OCI-LY3 (cell line): ENCODE data around the gene NHLRC4.

Source experiments
- H2AFZ ChIP-seq: fragments of 200-600, 300-600 bp; shearing (Covaris generic); 2 replicates; pipeline ENCODE4 v1.6.0; 2014; ENCODE audit warnings: antibody characterized with exemption, low read depth, low read length
- H3K27ac ChIP-seq: fragments of 200-600, 300-600 bp; sonication (generic); 2 replicates; pipeline ENCODE4 v1.5.1; 2014; ENCODE audit warnings: mild to moderate bottlenecking, low read length, moderate library complexity, mixed read lengths
- H3K27me3 ChIP-seq: fragments of 200-600, 300-600 bp; sonication (generic); 2 replicates; pipeline ENCODE4 v1.6.1; 2014; ENCODE audit warnings: low read depth, low read length, mixed read lengths
- H3K36me3 ChIP-seq: fragments of 200-600, 300-600 bp; sonication (generic); replicated peaks from 2 replicates; pipeline ENCODE3; 2014; ENCODE audit warnings: low read depth, low read length, mixed read lengths
- H3K4me1 ChIP-seq: fragments of 300-600, 200-600 bp; sonication (generic); 2 replicates; pipeline ENCODE4 v1.6.1; 2014; ENCODE audit warnings: low read length, mixed read lengths
- H3K4me2 ChIP-seq: fragments of 200-600, 300-600 bp; sonication (generic); 2 replicates; pipeline ENCODE4 v1.6.1; 2014; ENCODE audit warnings: low read length, mixed read lengths
- H3K4me3 ChIP-seq: fragments of 300-600, 200-600 bp; sonication (generic); 2 replicates; pipeline ENCODE4 v1.5.1; 2014; ENCODE audit warnings: antibody characterized with exemption, mild to moderate bottlenecking, low read length, moderate library complexity
- H3K79me2 ChIP-seq: fragments of 300-600, 200-600 bp; shearing (Covaris generic); 2 replicates; pipeline ENCODE4 v1.6.1; 2014; ENCODE audit warnings: mild to moderate bottlenecking, low read length, mixed read lengths
- H3K9ac ChIP-seq: fragments of 300-600, 200-600 bp; shearing (Covaris generic); 2 replicates; pipeline ENCODE4 v1.6.0; 2014; ENCODE audit warnings: mild to moderate bottlenecking, low read length, moderate library complexity
- H3K9me3 ChIP-seq: fragments of 200-600, 300-600 bp; shearing (Covaris generic); 2 replicates; pipeline ENCODE4 v1.6.1; 2014; ENCODE audit warnings: low read length, mixed read lengths; ENCODE audit not compliant: insufficient read depth
- H4K20me1 ChIP-seq: fragments of 200-600, 300-600 bp; sonication (generic); 2 replicates; pipeline ENCODE4 v1.6.1; 2016; ENCODE audit warnings: low read length, mixed read lengths; ENCODE audit not compliant: insufficient read depth
- CTCF ChIP-seq: fragments of 200-600, 300-600 bp; sonication (generic); IDR thresholded peaks from 2 replicates; pipeline ENCODE4 v1.5.1; 2014; ENCODE audit warnings: antibody characterized with exemption, low read length, low read depth
- EZH2phosphoT487 ChIP-seq: fragments of 200-600 bp; shearing (Covaris generic); IDR thresholded peaks from 2 replicates; pipeline ENCODE4 v1.6.1; 2018; ENCODE audit warnings: antibody characterized with exemption, mixed run types, low read depth

The NHLRC4 gene

GRCh38 chr16:537415-538335 lies 29.1 kb upstream of the NHLRC4 start:
- Histone ChIP-seq H3K4me3 (no peak overlapping the region), H3K9ac (no peak overlapping the region), H3K79me2 (peaks cover 100% of the 10 kb centered on the region), H3K4me1 (no peaks in the 10 kb centered on the region), H3K27me3 (no peaks in the 10 kb centered on the region), H4K20me1 (peaks cover 30% of the 10 kb centered on the region), H2AFZ (no peak overlapping the region), H3K36me3 (peaks cover 7% of the 10 kb centered on the region), H3K27ac (no peak overlapping the region), H3K9me3 (no peaks in the 10 kb centered on the region), H3K4me2 (no peak overlapping the region)
- no peak for TF ChIP-seq CTCF
- no peak for TF ChIP-seq EZH2phosphoT487

GRCh38 chr16:539901-540530 lies 26.8 kb upstream of the NHLRC4 start:
- Histone ChIP-seq H3K9me3 (no peaks in the 10 kb centered on the region), H3K9ac (no peak overlapping the region), H4K20me1 (peaks cover 19% of the 10 kb centered on the region), H2AFZ (no peak overlapping the region), H3K4me1 (no peaks in the 10 kb centered on the region), H3K27ac (no peak overlapping the region), H3K4me3 (no peak overlapping the region), H3K27me3 (no peaks in the 10 kb centered on the region), H3K79me2 (peaks cover 97% of the 10 kb centered on the region), H3K36me3 (peaks cover 7% of the 10 kb centered on the region), H3K4me2 (no peak overlapping the region)
- TF ChIP-seq EZH2phosphoT487 (no peak), CTCF (no peak)

GRCh38 chr16:540645-541340 lies 26.0 kb upstream of the NHLRC4 start:
- TF ChIP-seq EZH2phosphoT487: no peak
- no peak for TF ChIP-seq CTCF
- H3K79me2 ChIP-seq: peaks cover 97% of the 10 kb centered on the region

More at GRCh38 chr16:540645-541340, 26.0 kb upstream of the NHLRC4 start:
- Histone ChIP-seq H3K4me3 (no peak overlapping the region), H2AFZ (no peak overlapping the region), H3K27me3 (no peaks in the 10 kb centered on the region), H3K36me3 (peaks cover 7% of the 10 kb centered on the region), H4K20me1 (peaks cover 19% of the 10 kb centered on the region), H3K4me1 (no peaks in the 10 kb centered on the region), H3K9me3 (no peaks in the 10 kb centered on the region), H3K27ac (no peak overlapping the region), H3K4me2 (no peak overlapping the region), H3K9ac (no peak overlapping the region)
